GM23338 (cell line): ENCODE results near the gene SLC10A2.

Experiments used
- CREB1 ChIP-seq: fragments of 250-450 bp; sonication (Bioruptor Pico); IDR thresholded peaks from 2 replicates; pipeline ENCODE4 v1.5.0; 2020; ENCODE audit warnings: low read depth, mild to moderate bottlenecking, moderate library complexity
- CTCF ChIP-seq, 2 experiments: fragments of 200-600 bp in 1 of 2; sonication (generic) in 1 of 2; conservative IDR thresholded peaks; 2 replicates each; pipeline versions ENCODE4 v1.5.1 to v1.6.1; 2016 to 2017; ENCODE audit warnings: antibody characterized with exemption in 2 of 2, low read depth in 2 of 2, mild to moderate bottlenecking in 2 of 2, moderate library complexity in 1 of 2
- EZH2 ChIP-seq: fragments of 200-600 bp; sonication (generic); IDR thresholded peaks from one replicate; pipeline ENCODE4 v1.8.0; 2017; ENCODE audit warnings: antibody characterized with exemption, mild to moderate bottlenecking, low read depth; ENCODE audit not compliant: unreplicated experiment
- EZH2phosphoT487 ChIP-seq: fragments of 200-600 bp; sonication (generic); IDR thresholded peaks from one replicate; pipeline ENCODE4 v1.8.1; 2018; ENCODE audit warnings: antibody characterized with exemption; ENCODE audit not compliant: unreplicated experiment
- JUNB ChIP-seq: IDR thresholded peaks from one replicate; pipeline ENCODE4 v1.6.1; 2016; ENCODE audit warnings: antibody characterized with exemption; ENCODE audit not compliant: unreplicated experiment
- POLR2AphosphoS5 ChIP-seq: IDR thresholded peaks from 2 replicates; pipeline ENCODE4 v1.6.1; 2016; ENCODE audit warnings: antibody characterized with exemption, low read depth
- REST ChIP-seq: IDR thresholded peaks from one replicate; pipeline ENCODE4 v1.6.1; 2018; ENCODE audit warnings: antibody characterized with exemption; ENCODE audit not compliant: unreplicated experiment
- ZNF114 ChIP-seq: fragments of 250-450 bp; sonication (Bioruptor Pico); IDR thresholded peaks from 2 replicates; pipeline ENCODE4 v1.5.0; 2020; ENCODE audit warnings: mild to moderate bottlenecking, moderate library complexity
- ZNF462 ChIP-seq: fragments of 250-450 bp; sonication (Bioruptor Pico); IDR thresholded peaks from 2 replicates; pipeline ENCODE4 v1.5.0; 2020; ENCODE audit warnings: mild to moderate bottlenecking, moderate library complexity

DNA sequence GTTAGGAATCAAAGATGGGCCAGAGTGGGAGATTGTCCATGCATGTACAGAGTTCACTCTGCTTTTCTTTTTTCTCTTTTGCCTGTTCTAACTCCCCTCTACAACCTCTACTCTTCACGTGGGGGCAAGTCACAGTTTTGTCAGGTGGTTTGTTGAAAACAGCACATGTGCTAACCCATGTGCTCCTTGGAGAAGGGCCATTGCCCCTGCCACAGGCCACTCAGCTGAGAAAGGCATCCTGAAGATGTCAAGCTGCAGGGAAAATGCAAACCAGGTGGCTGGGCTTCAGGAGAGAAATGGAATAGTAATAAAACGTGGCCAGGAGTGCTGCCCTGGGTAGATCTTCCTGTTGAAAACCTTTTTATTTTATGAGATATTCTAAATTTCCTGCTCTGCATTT is 35.3 kb upstream of the SLC10A2 start:
- TF ChIP-seq JUNB, result no peak
- no peak for TF ChIP-seq EZH2phosphoT487
- no peak for TF ChIP-seq CTCF (conservative IDR thresholded peaks at IDR 0.05; ENCODE audit: low read depth in 2 of 2)
- TF ChIP-seq EZH2, result no peak
- no peak for TF ChIP-seq ZNF462
- no peak for TF ChIP-seq CREB1 (CRISPR knock-in tag)
- TF ChIP-seq ZNF114 (CRISPR knock-in tag), result no peak
- TF ChIP-seq POLR2AphosphoS5, result no peak
- no peak for TF ChIP-seq REST
